Lung microvascular endothelial cell (primary cell): ENCODE results near the gene PTPN21. TPM values are rescaled to one million over a fixed set of nuclear protein-coding genes. Genes with fewer than 3 reads are reported as not detected.

Experiments used
- DNase-seq, 2 donors: peaks; one replicate each; pipeline versions ENCODE4 v3.0.0 to v3.0.0-alpha.2; 2010; ENCODE audit warnings: low read depth in 2 of 2
- total RNA-seq: library from RNA; depleted of rRNA; stranded (reverse); fragments of >200 nt; gene quantifications from 2 replicates; pipeline ENCODE4 v1.2.1, GENCODE V29; 2014

PTPN21 gene
- total RNA-seq = 2.8 and 5.2 TPM in 2 replicates

DNA sequence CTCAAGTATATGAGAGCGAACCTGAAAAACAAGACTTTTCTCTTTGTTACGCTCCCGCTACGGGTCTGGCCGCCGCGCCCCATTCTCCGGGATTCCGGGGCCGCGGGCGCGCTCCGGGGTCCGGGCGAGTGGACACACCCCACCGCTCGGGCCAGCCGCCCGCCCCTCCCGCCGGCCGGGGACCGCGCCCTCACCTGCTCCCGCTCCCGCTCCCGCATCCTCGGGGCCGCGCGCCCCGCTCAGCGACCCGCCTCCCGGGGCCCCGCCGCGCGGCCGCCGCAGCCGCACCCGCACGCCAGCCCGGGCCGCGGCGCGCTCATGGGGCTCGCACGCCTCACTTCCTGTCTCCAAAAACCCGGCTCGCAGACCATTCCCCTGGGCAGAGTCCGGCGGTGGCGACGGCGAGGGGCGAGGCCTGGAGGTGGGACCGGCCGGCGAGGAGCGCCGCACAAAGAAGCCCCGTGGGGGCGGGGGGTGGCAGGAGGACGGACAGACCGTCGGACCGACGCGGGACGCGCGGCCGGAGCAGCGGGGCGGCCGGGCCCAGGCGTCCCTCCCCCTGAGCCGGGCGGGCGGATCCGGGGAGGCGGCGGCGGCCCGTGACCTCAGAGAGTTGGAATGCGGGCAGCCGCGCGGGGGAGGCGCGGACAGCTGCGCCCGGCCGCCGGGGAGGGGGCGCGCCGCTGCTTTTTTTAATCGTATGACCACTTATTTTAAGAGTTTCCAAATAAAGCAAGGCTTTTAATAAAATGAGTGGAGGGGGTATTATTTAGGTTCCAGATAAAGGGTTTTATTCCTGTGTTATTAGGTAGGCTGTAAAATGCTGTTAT is at the start of gene PTPN21:
PTPN21 (minus strand) TSS at position 551 of the 830 bp plus-strand sequence. CDS start 4,590 bp downstream, outside the sequence.
- peak; percentile 73 for DNase-seq

DNA sequence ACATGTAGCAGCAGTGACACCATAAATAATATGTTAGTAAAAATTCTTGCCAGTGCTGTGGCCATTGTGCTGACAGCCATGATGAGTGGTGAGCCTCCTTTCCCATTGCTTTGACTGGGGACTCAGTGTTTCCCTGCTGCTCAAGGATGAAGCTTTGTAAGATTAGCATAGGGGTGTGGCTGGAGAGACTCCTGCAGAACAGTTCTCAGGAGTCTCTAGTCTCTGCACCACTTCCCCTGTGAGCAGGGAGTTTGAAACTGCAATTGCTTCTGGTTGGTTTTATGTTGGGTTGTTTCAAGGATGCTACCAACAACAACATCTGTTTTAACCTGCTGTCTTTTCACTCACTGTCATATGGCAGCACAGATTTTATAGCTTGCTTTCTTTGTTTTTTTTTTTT is 49.4 kb upstream of the PTPN21 start:
- DNase-seq = no peak

DNA sequence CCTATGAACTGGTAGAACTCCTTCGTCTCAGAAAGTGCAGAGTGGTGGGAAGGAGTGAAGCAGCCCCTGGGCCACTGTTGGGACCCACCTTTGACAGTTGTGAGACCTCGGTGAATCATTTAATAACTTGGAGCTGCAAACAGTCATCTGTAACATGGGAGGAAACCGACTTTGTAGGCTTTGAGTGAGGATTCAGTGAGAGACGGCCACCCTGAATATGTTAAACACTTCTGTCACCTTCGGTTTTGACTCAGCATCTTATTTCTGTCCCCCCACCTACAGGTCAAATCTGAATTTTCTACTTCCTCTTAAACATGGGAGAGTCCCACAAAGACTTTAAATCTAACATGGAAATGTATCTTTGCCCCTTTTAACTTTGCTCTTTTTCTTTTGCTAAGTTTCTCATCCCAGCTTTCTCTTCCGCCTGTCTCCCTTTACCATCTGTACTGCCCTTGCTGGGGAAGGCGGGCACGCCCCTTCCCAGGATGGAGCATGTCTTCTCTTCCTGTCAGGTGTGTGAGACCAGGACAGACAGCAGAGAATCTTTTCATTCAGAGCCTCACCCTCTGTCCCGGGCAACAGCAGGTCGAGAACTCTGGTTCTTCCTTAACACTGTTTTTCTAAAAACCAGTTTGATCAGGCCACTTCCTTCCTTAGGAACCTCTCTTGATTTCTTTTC is 45.1 kb upstream of the PTPN21 start:
- no peak for DNase-seq

DNA sequence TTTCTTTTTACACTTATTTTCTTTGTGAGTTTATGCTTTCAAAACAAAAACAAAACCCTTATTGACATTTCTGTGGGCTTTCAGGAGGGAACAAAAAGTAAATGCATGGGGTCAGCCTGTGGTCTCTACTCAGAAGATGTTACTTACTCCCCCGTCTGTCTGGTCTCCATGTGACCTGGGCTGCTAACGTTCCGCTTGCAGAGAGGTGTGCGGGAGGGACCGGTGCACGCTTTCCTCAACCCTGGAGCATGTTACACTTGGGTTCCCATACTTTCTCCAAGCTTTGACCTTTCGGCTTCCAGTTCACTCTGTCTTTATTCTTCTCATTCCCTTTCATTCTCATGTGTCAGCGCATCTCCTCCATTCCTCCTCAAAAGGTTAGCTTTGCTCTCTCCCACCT is 44.5 kb upstream of the PTPN21 start:
- DNase-seq = no peak

DNA sequence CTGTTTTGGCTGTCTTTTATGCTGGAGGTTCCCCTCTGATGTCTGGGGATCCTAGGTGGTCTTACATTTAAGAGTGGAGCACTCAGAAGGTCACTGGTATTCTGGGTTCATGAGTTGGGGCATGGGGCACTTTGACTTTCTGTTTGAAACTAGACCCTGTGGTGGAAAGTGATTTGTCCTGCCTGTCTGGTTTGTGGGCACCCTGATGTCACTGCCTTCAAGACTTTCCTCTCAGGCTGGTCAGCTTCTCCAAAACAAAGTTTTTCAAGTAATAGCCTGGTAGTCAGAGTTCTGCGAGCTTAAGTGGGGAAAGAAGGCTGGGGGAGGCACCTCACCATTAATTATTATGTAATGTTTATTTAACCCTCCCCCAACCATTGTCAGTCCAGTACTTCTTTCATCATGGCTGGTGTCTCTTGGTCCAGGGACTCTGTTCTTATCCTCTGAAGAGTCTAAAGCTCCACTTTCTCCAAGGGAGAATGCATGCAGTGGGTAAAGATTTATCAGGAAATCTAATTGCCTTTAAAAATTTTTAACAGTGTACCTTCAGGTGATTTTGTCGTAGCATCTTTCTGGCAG is 43.4 kb upstream of the PTPN21 start:
- no peak for DNase-seq

DNA sequence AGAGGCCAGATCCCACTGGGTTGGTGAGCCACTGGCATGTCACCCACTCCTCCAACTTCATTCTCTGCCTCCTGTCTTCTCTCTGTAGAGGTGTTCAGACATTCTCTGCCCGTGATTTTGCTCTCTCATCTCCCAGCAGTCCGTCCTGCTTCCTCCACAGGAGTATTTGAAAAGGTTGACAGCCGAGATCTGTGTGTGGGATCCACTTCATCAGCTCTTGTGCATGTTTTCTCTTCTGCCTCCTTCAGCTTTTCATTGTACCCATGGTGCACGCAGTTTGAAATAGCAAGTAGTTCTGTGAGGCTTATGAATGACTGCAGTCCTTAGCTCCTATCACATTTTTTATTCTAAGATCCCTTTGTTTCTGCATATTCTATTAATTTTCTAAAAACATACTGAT is 42.8 kb upstream of the PTPN21 start:
- no peak for DNase-seq

DNA sequence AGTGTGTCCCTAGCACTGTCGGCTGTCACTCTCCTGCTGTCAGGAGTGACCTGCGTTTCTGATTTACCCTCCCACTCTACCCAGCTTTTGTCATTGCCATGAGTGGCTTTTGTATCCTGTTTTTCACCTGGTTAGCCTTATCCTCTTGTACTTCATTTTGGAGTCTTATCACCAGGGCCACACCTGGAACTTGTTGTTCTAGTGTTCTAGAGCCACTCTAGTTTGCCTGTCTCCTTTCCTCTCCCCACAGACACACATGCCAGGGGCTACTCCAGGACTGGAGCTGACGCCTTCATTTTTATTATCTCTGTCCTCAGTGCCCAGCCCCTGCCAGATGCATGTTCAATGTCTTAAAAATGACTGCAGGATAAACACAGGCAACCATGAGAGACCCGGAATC is 42.2 kb upstream of the PTPN21 start:
- no peak for DNase-seq

DNA sequence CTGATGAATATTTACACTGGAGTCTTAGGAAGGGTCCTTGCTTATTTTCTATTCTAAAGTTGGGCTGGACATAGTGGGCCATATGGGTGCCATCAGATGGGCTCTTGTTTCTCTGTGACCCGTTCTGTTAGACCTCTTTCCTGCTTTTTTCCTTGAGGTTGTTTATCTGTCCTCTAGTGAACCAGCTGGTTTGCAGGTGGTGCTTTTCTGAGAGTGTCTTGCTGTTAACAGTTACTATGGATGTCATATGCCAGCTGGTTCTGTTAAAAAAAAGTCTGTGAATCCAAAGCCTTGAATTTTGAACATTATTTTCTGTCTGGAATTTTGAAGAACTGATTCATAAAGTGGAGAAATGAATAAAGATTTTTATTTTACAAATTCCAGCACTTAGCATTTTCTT is 37.2 kb upstream of the PTPN21 start:
- no peak for DNase-seq

DNA sequence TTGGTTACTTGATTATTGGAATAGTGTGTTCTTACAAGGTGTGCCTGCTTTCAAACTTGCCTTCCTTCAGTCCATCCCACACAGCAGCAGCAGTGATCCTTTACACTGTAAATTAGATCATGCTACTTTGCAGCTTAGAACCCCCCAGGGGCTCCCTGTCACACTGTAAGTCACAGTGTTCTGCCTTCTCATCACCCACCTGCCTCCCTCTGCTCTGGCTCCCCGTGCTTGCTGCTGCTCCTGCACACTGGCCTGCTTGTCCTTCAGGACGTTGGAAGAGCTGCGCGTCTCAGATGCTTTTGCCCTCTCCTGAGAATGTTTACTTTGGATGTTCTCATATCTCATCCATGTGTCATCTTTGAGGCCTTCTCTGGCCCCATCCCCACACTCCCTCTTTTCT is 35.4 kb upstream of the PTPN21 start:
- no peak for DNase-seq

DNA sequence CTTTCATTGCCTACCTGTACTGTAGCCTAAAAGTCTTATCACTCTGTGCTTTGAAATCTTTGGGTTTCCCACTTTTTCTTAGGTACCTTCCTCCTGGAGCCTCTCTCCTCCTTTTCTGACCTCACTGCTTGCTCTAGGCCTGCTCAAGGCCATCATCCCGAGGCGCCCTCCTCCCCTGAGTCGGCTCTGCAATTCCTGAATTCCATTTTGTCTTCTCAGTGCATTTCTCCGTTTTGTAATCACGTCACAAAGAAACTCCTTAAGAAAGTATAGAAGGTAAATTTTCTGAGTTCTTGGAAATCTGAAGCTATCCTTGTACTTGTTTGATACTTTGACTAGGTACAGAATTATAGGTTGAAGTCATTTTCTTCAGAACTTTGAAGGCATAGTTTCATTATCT is 33.3 kb upstream of the PTPN21 start:
- DNase-seq = no peak

DNA sequence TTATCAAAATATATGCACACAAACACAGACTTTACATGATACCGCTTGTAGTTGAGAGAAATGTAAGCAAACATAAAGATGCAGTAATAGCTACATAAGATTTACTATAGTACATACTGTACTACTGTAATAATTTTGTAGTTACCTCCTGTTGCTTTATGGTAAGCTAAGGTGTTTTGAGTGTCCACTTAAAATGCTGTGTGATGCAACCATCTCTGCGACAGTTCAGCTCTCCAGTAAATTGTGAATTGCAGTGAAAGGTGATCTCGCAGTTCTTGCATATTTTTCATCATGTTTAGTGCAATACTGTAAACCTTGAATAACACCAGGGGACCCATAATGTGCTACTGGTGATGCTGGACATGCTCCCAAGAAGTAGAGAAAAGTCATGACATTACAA is 29.6 kb upstream of the PTPN21 start:
- DNase-seq = no peak

DNA sequence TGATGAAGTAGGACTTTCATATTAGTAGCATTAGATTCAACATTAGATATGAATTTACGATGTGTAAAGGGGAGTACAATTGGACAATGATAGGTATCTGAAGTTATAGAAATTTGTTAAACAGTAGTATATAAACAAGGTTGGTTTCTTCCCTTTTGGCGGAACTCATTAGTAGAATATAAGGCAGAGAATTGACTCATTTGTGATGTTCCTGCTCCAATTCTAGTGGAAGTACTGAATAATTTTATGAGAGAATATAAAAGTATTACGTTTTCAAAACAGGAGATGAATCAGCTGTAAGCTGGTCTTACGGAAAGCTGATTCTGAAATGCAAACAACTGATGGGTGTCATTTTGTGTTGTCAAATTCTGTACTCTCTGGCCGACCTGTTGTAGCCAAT is 21.4 kb upstream of the PTPN21 start:
- no peak for DNase-seq

DNA sequence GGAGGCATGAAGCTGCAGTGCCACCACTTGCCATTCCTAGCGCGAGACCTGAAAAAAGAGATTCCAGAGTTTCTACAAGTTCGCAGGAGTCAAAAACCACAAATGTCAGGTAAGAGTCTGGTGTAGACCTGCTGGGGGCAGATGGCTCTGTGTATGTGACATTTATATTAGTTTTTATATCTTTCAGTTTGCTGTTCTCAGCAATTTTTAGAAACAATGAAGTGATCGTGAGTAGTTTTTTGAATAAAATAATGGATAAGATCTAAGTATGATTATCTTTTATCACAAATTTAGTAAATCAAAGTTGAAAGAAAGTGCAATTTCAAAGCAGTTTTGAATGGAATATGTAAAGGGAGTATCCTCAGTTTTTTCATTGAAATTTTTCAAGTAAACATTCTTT is 17.3 kb upstream of the PTPN21 start:
- no peak for DNase-seq

DNA sequence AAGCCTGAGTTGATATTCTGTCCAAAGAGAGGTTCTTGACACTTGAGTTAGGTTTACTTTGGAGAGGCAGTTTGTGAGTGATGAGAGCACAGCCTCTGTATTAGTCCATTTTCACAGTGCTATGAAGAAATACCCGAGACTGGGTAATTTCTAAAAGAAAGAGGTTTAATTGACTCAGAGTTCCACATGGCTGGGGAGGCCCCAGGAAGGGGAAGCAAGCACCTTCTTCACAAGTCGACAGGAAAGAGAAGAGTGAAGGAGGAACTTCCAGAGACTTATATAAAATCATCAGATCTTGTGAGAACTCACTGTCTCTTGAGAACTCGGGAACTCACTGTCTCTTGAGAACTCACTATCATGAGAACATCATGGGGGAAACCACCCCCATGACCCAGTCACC is 13.4 kb upstream of the PTPN21 start:
- no peak for DNase-seq

DNA sequence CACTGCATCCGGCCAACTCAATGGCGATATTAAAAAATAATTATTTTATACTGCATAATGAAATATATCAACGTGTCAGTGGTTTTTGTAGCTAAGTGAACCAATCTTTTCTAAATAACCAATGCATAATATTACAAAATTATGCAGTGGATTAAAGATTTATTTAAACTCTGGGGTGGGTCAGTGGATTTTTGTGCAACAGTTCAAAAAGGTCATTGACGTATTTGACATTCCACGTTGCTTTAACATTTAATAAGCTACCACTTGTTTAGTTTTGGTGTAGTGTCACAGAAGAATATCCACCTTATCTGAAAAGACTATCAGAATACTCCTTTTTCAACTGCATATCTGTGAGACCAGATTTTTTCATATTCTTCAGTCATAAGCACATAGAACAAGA is 10.6 kb upstream of the PTPN21 start:
- DNase-seq = no peak

DNA sequence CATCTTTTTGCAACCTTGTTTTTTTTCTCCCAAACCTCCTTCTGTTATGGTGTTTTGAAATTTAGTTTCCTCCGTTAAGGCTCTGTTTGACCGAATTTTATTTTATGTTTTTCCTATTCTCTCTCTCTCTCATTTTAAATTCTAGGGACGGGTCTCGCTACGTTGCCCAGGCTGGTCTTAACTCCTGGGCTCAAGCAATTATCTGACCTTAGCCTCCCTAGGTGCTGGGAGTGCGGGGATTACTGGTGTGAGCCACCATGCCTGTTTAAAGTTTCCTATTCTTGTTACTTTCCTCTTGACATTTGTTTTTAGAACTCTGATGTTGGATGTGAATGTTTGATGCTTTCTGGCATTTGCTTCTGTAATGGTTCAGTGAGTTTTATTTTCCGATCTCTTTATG is 9.0 kb upstream of the PTPN21 start:
- DNase-seq = peak in 1 of 2 donors; percentile 31

DNA sequence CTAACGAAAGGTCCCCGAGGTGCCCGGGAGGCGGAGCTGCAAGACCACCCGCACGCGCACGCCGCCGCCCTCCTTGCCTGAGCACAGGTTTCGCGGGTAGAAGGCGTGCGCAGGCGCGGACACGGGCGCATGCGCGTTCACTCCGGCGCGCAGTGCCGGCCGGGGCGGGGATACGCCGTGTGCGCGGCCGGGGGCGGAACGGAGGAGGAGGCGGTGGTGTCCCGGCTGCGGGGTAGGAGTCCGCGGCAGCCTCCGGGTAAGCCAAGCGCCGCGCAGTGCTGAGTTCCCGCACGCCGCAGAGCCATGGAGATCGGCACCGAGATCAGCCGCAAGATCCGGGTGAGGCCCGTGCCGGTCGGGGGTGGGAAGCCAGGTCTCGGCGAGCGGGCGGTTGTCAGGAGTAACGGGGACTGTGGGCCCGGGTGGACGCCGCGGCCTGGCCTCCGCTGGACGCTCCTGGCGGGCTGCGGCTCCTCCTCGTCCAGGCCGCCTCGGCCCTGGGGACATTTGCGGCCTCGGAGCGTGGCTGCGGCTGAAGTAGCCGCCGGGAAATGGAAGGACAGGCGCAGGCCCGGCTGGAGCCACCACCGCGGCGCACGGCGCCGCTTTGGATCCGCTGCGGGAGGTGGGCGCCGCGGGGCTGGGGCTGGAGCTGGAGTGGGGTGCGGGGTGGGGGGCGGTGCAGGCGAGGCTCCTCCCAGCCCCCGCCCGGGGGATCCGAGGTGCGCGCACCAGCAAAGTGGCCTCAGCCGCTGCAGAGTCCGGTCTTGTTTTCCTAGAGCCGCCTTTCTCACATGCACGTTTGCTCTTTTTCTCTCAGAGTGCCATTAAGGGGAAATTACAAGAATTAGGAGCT is 8.3 kb upstream of the PTPN21 start, which contains the start of gene ZC3H14:
ZC3H14 (plus strand) TSS at position 207 of the 856 bp plus-strand sequence; CDS start at position 304, 97 bp downstream.
- peak; percentile 91 to 94 for DNase-seq

DNA sequence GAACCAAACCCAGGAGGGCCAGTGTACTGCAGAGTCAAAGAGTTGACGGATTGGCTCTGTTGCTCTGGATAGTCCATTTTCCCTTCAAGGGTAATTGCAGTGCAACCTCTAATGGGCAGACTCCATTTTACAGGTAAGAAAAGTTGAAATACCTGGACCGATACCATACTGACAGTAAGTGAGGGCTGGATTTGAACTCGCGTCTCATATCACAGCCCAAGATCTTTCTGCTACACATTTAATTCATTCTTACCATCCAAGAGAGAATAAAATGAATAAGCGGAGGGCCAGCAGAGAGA is 7.7 kb upstream of the PTPN21 start:
- no peak for DNase-seq

DNA sequence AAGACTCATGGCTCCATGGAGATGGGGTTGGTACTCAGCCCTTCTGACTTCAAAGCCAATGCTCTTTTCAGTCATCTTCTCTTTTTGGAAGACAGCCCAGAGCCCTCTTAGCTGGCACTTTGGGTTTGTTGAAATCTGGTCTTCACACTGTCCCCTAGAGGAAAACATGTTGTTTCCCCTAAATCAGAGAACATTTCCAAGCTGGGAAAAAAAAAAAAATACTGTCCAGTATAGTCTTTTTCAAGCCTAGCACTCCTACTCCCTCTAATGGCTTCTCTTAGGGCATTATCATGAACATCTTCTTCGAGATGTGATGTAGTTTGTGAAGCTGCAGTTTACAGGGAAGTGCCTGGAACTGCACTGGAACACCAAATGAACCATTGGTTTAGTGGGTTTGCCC is 5.0 kb upstream of the PTPN21 start:
- peak; percentile 47 to 51 for DNase-seq

DNA sequence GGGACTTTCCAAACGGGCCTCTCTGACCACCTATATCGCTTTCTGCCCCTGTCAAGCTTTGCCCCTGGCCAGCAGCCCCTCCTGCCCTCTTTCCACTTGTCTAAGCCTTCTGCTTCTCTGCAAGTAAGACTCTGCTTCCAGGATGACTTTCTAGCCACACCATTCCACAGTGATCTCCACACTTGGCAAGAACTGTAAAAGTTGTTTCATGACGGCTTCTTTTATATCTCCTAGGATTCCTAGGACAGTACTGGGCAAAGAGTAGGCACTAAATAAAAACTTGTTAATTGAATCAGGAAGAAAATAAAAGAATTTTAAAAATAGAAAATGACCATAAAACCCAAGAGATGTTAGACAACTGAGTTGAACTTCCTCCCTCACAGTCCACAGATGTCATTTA is 1.8 kb upstream of the PTPN21 start:
- no peak for DNase-seq

DNA sequence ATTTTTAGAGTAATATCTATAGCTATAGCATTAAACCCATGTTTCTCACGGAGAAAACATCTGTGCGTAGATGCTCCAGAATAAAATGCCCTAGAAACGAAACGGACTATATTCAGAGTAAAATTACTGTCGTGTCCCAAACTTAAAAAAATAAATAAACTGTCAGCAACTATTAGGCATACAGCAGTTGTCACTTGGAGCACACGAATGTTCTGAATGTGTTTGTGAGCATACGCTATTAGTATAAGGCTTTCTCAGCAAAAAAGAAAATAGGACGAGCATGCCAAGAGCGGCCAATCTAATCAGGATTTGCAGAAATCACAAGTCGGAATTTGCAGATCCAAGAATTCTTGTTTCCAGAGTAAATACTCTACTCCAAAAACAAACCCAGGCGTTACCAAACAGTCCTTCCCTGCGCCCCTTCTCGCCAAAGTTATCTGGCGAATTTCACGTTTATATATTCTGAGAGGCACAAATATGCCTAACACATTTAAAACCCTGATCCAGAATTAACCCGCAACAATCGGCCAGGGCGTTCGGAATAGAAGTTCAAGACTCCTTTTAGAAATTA is 836 bp downstream of the PTPN21 start:
- peak; percentile 23 to 38 for DNase-seq

DNA sequence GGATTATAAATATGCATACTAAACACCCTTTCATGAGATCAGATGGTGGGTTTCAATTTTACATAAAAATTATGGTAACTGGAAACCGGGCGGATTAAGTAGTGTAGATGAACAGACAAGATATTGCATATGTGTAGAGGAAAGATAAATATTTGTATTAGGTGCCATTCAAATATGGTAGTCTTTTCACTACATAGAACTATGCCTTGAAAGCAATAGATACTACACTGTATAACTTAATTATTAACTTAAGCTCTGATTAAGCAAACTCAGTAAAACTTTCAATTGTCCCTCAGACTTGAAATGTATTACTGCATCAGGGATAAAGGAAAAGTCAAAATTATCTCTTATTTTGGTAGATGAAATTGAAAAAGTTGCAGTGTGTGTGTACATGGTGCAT is 1.9 kb downstream of the PTPN21 start:
- DNase-seq = no peak
